IPS DF 6.9 (cell line): Measurements from ENCODE around the gene PLOD3.

Experiments
- DNase-seq: peaks from one replicate; pipeline ENCODE4 v3.0.0-alpha.2; 2013; ENCODE audit warnings: low read depth, low spot score
- H3K27ac ChIP-seq: one replicate; pipeline ENCODE4 v1.5.1; 2013; ENCODE audit warnings: low read length, control low read depth
- H3K27me3 ChIP-seq: 2 replicates; pipeline ENCODE4 v1.6.1; 2013; ENCODE audit warnings: mild to moderate bottlenecking, low read length; ENCODE audit not compliant: control insufficient read depth, insufficient read depth
- H3K36me3 ChIP-seq: 2 replicates; pipeline ENCODE4 v1.6.1; 2013; ENCODE audit warnings: low read length; ENCODE audit not compliant: control insufficient read depth, insufficient read depth
- H3K4me1 ChIP-seq: 2 replicates; pipeline ENCODE4 v1.6.1; 2013; ENCODE audit warnings: low read length; ENCODE audit not compliant: control insufficient read depth, insufficient read depth
- H3K4me3 ChIP-seq: 2 replicates; pipeline ENCODE4 v1.5.1; 2013; ENCODE audit warnings: mild to moderate bottlenecking, low read length
- H3K9me3 ChIP-seq: 2 replicates; pipeline ENCODE4 v1.6.1; 2013; ENCODE audit warnings: low read length, inconsistent platforms; ENCODE audit not compliant: control insufficient read depth, insufficient read depth
- WGBS: extraction: QIAGEN DNeasy Blood & Tissue Kit; methylation state at CpG from one replicate; pipeline ENCODE4 v1.1.7; 2013; ENCODE audit warnings: mixed read lengths, missing lambda C conversion rate; ENCODE audit not compliant: insufficient read length, insufficient coverage; 5-methylcytosine and 5-hydroxymethylcytosine counted together

Gene PLOD3

GRCh38 chr7:101238226-101239182 lies 21.1 kb upstream of the PLOD3 start:
- DNase-seq: no peak
- no CpG with 5 or more reads among the region's 28 CpGs for WGBS
- Histone ChIP-seq H3K27ac (no peak overlapping the region), H3K4me3 (no peak overlapping the region), H3K4me1 (peaks cover 5% of the 10 kb centered on the region), H3K36me3 (0 out of 2 replicates have a peak, but pooled peaks cover 3% of the 10 kb centered on the region), H3K9me3 (no peaks in the 10 kb centered on the region), H3K27me3 (no peaks in the 10 kb centered on the region)

DNA sequence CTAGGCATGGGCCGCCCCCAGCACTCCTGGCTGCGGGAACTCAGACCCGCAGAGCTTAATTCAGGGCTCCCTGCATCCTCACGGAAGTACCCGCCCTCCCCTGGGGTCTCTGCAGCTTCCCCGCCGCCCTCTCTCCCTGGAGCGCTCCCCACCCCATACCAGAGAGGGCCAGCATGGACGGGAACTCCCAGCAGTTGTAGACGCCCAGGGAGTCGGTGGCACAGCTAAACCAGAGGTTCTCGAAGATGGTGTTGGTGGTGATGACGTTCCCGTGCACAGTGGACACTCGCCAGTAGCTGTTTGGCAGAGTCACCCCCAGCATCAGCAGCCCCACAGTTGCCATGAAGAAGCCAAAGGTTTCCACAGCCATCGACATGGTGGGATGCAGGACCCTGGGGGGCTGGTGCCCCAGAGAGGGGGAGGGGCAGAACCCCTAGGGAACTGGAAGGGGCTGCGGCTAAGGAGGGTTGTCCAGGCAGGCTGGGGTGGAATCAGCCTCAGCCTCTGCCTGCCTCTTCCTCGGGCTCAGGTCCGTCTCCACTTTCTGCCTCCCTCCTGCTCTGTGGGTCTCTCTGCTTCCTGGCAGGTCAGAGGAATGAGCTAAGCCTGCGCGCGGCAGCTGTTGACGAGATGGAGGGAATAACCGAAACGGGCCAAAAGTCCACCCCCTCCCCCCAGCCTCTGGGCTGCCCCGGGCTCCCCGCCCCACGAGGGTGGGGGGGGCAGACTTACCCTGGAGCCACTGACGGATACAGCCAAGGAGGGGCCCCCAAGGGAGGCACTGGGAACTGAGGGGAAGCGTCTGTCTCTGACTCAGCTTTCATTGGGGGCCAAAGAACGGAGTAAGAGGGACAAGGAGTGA lies 20.1 kb upstream of the PLOD3 start, which contains the start of gene CLDN15:
Gene CLDN15 (minus strand): TSS at position 597 of the 862 bp plus-strand sequence. CDS start 221 bp downstream, at position 376.
- no CpG with 5 or more reads among the region's 31 CpGs for WGBS
- Histone ChIP-seq H3K9me3 (no peaks in the 10 kb centered on the region), H3K4me3 (no peak within 1 kb of the TSS), H3K27me3 (no peaks in the 10 kb centered on the region), H3K4me1 (peaks cover 5% of the 10 kb centered on the region), H3K27ac (no peak within 1 kb of the TSS), H3K36me3 (0 out of 2 replicates have a peak, but pooled peaks cover 3% of the 10 kb centered on the region)
- DNase-seq: no peak

DNA sequence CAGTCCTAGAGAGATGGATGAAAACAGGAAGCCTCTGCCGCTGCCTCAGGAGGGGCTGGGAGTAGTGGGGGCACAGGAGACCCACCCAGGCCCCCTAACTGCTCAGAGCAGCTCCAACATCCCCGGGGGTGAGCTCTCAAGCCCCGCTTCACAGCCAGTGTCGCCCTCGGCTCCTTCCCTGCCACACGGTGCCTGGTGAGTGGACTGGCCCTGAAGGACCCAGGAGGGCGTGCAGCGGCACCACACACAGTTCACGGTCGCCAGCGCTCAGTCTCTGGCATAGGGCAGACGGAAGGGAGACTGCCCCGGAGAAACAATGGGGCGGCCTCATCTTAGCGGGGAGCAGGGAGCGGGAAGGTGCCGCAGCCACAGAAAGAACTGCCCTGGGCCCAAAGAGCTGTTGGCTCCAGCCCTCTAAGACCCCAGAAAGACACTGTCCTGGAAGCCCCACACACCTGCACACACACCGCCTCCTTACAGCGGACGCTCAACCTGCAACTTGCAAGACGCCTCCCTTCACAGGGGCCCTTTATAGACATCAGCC lies 19.0 kb upstream of the PLOD3 start:
- H3K27ac ChIP-seq: no peak overlapping the region
- no peak for DNase-seq
- no peaks in the 10 kb centered on the region for H3K9me3 ChIP-seq
- no CpG with 5 or more reads among the region's 21 CpGs for WGBS
- 0 out of 2 replicates have a peak, but pooled peaks cover 3% of the 10 kb centered on the region for H3K36me3 ChIP-seq
- no peaks in the 10 kb centered on the region for H3K27me3 ChIP-seq
- H3K4me1 ChIP-seq: peaks cover 8% of the 10 kb centered on the region
- H3K4me3 ChIP-seq: no peak overlapping the region

DNA sequence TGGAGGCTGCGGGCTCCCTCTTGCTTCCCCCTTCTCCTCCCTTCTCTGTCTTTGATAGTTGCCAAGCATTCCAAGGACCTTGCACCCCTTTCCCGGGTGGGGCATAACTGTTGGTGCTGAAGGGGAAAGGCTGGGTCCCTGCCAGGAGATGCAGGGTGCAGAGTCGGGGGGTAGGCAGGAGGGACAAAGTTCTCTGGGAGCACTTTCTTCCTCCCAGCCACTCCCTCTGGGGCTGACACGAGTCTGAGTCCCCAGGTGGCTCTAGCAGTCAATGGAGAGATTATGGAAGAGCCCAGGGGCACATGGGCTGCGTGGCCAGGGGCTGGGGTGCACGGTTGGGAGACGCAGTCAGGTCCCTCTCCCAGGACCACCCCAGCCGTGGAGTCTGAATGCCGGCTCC lies 18.1 kb upstream of the PLOD3 start:
- WGBS: no CpG with 5 or more reads among the region's 9 CpGs
- Histone ChIP-seq H3K4me1 (peaks cover 10% of the 10 kb centered on the region), H3K9me3 (no peaks in the 10 kb centered on the region), H3K27ac (no peak overlapping the region), H3K27me3 (no peaks in the 10 kb centered on the region), H3K36me3 (0 out of 2 replicates have a peak, but pooled peaks cover 3% of the 10 kb centered on the region), H3K4me3 (no peak overlapping the region)
- no peak for DNase-seq

DNA sequence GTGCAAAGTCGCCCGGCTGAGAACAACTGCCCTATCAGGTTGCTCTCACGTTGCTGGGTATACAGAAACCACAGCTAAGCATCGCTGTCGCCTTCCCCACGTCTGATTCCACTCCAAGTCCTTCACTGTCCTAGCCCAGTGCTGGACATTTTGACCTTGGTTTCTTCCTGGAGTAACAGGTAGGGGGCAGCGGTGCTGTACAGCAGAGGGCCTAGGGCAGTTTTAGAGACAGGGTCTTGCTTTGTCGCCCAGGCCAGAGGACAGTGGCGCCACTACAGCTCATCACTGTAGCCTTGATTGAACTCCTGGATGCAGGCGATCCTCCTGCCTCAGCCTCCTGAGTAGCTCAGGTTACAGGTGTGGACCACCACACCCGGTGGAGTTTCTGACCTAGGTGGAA lies 17.7 kb upstream of the PLOD3 start:
- no peak for DNase-seq
- no CpG with 5 or more reads among the region's 11 CpGs for WGBS
- H3K27ac ChIP-seq: no peak overlapping the region
- H3K27me3 ChIP-seq: no peaks in the 10 kb centered on the region
- H3K9me3 ChIP-seq: no peaks in the 10 kb centered on the region
- H3K4me1 ChIP-seq: peaks cover 10% of the 10 kb centered on the region
- 0 out of 2 replicates have a peak, but pooled peaks cover under 1% of the 10 kb centered on the region for H3K36me3 ChIP-seq
- no peak overlapping the region for H3K4me3 ChIP-seq

DNA sequence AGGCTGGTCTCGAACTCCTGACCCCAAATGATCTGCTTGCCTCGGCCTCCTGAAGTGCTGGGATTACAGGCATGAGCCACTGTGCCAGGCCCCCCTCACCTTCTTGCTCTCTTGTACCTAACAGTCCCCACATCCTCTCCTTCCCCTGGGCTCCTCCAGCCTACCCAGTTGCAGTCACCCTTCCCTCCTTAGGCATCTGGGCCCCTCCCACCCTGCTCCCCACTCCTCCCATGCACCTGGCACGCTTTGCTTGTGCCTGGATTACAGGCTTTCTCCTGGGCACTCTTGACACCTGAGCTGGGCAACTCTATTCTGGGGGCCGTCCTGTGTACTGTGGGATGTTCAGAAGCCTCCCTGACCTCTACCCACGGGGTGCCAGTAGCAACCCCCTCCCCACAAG lies 17.3 kb upstream of the PLOD3 start:
- no CpG with 5 or more reads among the region's 5 CpGs for WGBS
- peaks cover 10% of the 10 kb centered on the region for H3K4me1 ChIP-seq

DNA sequence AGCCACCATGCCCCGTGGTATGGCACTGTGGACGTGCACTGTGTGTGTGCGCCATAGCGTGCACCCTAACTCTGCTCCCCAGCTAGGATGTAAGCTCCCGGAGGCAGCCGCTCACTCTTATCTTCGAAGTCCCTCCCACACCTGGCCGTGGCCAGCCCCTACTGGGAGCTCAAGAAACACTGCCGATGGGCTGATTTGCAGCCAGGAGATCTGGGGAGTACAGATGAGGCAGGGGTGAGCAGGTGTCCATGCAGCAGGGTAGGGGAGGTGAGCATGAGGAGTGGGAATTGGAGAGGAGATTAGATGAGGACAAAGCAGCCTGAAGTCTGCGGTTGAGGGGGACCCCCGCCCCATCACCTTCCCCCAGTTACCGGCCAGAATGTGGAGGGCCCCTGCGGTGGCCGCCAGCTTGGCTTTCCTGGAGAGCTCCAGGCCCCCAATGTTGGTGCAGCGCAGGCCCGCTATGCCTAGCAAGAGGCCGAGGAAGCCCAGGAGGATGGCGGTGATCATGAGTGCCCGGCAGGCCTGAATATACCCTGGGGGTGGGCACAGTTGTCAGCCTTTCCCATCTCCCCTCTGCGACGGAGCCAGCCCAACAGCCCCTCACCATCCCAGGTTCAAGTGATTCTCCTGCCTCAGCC lies 16.6 kb upstream of the PLOD3 start:
- no peak for DNase-seq
- WGBS: no CpG with 5 or more reads among the region's 21 CpGs
- no peaks in the 10 kb centered on the region for H3K9me3 ChIP-seq
- H3K36me3 ChIP-seq: no peaks in the 10 kb centered on the region
- no peaks in the 10 kb centered on the region for H3K27me3 ChIP-seq
- H3K4me1 ChIP-seq: peaks cover 10% of the 10 kb centered on the region
- no peak overlapping the region for H3K4me3 ChIP-seq
- H3K27ac ChIP-seq: no peak overlapping the region

More for the DNA sequence above, 17.3 kb upstream of the PLOD3 start:
- H3K9me3 ChIP-seq: no peaks in the 10 kb centered on the region
- H3K36me3 ChIP-seq: no peaks in the 10 kb centered on the region
- DNase-seq: no peak
- no peak overlapping the region for H3K27ac ChIP-seq
- no peak overlapping the region for H3K4me3 ChIP-seq
- no peaks in the 10 kb centered on the region for H3K27me3 ChIP-seq

GRCh38 chr7:101232141-101232850 lies 14.9 kb upstream of the PLOD3 start:
- Histone ChIP-seq H3K4me1 (peaks cover 6% of the 10 kb centered on the region), H3K27ac (no peak overlapping the region), H3K9me3 (no peaks in the 10 kb centered on the region), H3K36me3 (no peaks in the 10 kb centered on the region), H3K4me3 (peak overlapping the region; percentile 64), H3K27me3 (no peaks in the 10 kb centered on the region)
- no CpG with 5 or more reads among the region's 52 CpGs for WGBS
- no peak for DNase-seq

DNA sequence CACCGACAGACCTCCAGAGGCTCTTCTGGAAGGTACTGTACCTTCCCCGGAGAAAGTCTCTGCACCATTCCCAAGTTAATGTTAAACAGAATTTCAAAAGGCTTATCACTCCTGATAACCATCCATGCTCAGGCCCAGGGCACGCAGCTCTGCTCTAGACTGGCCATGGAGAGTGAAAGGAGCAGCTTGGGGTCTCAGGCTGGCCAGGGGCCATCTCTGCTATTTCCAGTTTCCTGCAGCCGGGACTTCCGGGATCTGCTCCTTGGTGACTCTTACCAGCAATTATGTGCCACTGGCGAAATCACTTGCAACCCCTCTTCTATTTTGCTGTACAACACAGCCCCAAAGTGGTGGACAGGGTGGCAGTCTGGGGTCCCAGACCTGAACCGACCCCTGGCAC lies 14.3 kb upstream of the PLOD3 start:
- DNase-seq: no peak
- no peaks in the 10 kb centered on the region for H3K27me3 ChIP-seq
- no peak overlapping the region; the same call in 1 of the 2 replicates for H3K4me3 ChIP-seq
- H3K4me1 ChIP-seq: peaks cover 6% of the 10 kb centered on the region
- no peaks in the 10 kb centered on the region; the same call in 1 of the 2 replicates for H3K36me3 ChIP-seq
- H3K9me3 ChIP-seq: no peaks in the 10 kb centered on the region
- H3K27ac ChIP-seq: no peak overlapping the region
- WGBS: no CpG with 5 or more reads among the region's 7 CpGs
